ENCODE measurements around the gene MUC5B. TPM values are rescaled to one million over a fixed set of nuclear protein-coding genes. Genes with fewer than 3 reads are reported as not detected.
A peak's percentile ranks its signal among the peaks of the same experiment; 100 is the strongest.

The MUC5B gene
- total RNA-seq, 1 donor from 2014 or later: not detected

DNA sequence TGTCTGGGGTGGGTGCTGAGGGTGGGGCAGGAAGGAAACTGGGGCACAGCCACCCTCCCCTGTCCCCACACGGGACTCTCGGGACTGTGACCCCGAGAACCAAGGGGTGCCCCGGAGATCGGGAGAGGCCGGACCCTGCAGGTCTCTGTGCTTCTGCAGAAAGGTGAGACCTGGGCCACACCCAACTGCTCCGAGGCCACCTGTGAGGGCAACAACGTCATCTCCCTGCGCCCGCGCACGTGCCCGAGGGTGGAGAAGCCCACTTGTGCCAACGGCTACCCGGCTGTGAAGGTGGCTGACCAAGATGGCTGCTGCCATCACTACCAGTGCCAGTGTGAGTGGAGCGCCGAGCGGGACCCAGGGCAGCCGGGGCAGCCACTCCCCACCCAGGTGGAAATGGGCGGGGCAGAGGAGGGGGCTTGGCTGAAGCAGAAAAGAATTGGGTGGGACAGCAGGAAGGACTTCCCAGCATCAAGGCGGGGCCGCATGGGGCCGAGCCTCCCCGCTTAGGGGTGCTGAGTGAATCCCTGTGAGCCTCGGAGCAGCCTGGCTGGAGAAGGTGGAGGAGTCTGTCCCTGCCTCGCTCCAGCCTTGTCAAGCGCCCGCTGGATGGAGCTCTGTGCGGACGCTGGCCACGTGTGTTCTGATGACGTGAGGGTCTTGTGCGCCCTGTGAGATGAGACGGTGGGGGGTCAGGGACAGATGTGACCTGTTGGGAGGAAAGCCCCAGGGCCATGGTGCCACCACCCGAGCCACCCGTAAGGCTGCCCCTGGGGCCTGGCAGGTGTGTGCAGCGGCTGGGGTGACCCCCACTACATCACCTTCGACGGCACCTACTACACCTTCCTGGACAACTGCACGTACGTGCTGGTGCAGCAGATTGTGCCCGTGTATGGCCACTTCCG, 29.3 kb upstream of the MUC5B start:
- TF ChIP-seq CTCF (IDR thresholded peaks at IDR 0.05; ENCODE audit: partially characterized antibody, unreplicated experiment): no peak
- no peak for DNase-seq
- Mint-ChIP-seq H3K4me3 (ENCODE audit: unreplicated experiment) (no peak overlapping the region), H3K27ac (ENCODE audit: unreplicated experiment) (no peak overlapping the region), H3K9me3 (ENCODE audit: unreplicated experiment) (peaks cover 2% of the 10 kb centered on the region), H3K36me3 (ENCODE audit: unreplicated experiment) (no peaks in the 10 kb centered on the region), H3K27me3 (ENCODE audit: unreplicated experiment) (peaks cover 4% of the 10 kb centered on the region), H3K4me1 (ENCODE audit: low read depth, unreplicated experiment) (no peaks in the 10 kb centered on the region)

DNA sequence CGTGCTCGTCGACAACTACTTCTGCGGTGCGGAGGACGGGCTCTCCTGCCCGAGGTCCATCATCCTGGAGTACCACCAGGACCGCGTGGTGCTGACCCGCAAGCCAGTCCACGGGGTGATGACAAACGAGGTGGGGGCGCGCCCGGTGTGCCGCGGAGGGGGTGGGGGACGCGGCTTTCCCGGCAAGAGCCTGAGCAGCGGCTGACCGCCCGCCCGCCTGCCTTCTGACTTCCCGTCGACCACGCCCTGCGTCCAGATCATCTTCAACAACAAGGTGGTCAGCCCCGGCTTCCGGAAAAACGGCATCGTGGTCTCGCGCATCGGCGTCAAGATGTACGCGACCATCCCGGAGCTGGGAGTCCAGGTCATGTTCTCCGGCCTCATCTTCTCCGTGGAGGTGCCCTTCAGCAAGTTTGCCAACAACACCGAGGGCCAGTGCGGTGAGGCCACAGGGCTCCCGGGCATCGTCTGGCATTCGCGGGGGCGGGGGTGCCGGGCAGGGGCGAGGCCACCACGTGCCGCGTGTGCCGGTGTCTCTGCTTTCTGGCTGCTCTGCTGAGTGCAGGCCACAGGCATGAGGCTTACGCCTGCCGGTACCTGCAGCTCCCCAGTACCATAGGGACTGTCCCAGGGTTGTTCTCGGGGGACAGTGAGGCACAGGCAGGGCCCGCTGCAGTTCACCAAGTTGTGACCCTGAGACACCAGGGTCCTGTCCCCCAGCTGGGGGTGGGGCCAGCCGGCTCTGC, 28.5 kb upstream of the MUC5B start:
- no peaks in the 10 kb centered on the region for H3K36me3 Mint-ChIP-seq (ENCODE audit: unreplicated experiment)
- peaks cover 2% of the 10 kb centered on the region for H3K9me3 Mint-ChIP-seq (ENCODE audit: unreplicated experiment)
- no peak for DNase-seq
- TF ChIP-seq CTCF (IDR thresholded peaks at IDR 0.05; ENCODE audit: partially characterized antibody, unreplicated experiment): no peak
- no peaks in the 10 kb centered on the region for H3K4me1 Mint-ChIP-seq (ENCODE audit: low read depth, unreplicated experiment)
- peaks cover 4% of the 10 kb centered on the region for H3K27me3 Mint-ChIP-seq (ENCODE audit: unreplicated experiment)
- no peak overlapping the region for H3K27ac Mint-ChIP-seq (ENCODE audit: unreplicated experiment)
- no peak overlapping the region for H3K4me3 Mint-ChIP-seq (ENCODE audit: unreplicated experiment)

DNA sequence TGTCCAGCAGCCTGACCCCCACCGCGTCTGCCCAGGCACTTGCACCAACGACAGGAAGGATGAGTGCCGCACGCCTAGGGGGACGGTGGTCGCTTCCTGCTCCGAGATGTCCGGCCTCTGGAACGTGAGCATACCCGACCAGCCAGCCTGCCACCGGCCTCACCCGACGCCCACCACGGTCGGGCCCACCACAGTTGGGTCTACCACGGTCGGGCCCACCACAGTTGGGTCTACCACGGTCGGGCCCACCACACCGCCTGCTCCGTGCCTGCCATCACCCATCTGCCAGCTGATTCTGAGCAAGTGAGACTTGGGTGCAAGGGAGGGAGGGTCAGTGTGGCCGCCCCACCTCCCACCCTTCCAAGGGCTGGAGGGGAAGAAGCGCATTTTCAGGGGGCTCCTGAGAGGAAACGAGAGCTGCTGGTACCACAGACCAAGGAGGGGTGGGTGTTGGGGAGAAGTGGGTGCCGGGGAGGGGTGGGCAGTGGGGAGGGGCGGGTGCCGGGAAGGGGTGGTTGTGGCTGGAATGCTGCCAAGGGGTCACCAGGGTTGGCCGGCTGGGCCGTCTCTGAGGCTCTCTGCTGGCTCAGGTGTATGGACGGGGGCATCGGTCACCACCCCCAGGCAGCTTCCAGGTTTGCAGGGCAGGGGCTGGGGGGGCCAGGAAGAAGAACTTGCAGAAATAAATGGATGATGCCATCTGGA, 27.7 kb upstream of the MUC5B start:
- no peaks in the 10 kb centered on the region for H3K4me1 Mint-ChIP-seq (ENCODE audit: low read depth, unreplicated experiment)
- TF ChIP-seq CTCF (IDR thresholded peaks at IDR 0.05; ENCODE audit: partially characterized antibody, unreplicated experiment): no peak
- H3K36me3 Mint-ChIP-seq (ENCODE audit: unreplicated experiment): no peaks in the 10 kb centered on the region
- DNase-seq: no peak
- H3K27ac Mint-ChIP-seq (ENCODE audit: unreplicated experiment): no peak overlapping the region
- H3K9me3 Mint-ChIP-seq (ENCODE audit: unreplicated experiment): peaks cover 2% of the 10 kb centered on the region
- H3K4me3 Mint-ChIP-seq (ENCODE audit: unreplicated experiment): no peak overlapping the region
- H3K27me3 Mint-ChIP-seq (ENCODE audit: unreplicated experiment): peaks cover 5% of the 10 kb centered on the region

DNA sequence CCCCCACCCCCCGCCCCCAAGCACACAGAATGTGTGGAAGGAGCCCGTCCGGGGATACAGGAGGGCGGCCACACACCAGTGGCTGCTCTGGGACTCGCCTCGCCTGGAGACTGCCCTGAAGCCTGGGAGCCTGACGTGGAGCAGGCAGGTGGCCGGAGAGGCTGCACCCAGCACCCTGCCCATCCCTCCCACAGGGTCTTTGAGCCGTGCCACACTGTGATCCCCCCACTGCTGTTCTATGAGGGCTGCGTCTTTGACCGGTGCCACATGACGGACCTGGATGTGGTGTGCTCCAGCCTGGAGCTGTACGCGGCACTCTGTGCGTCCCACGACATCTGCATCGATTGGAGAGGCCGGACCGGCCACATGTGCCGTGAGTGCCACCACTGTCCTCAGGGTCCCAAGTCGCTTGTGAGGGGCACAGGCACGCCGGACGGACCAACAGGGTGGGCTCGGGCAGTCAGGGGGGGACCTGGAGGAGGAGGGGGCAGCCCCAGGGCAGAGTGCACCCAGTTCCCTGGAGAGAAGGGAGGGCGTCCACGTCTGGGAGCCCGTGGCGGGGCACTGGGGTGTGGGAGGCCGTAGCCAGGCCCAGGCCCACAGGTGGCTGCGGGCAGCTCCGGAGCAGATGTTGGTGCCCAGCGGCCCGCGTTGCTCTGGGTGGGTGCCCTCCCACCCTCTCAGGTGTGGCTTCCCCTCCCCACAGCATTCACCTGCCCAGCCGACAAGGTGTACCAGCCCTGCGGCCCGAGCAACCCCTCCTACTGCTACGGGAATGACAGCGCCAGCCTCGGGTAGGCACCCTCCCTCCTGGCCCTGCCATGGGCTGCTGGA, 27.0 kb upstream of the MUC5B start:
- DNase-seq: peak; percentile 5
- Mint-ChIP-seq H3K4me1 (ENCODE audit: low read depth, unreplicated experiment) (no peaks in the 10 kb centered on the region), H3K36me3 (ENCODE audit: unreplicated experiment) (no peaks in the 10 kb centered on the region), H3K27me3 (ENCODE audit: unreplicated experiment) (peaks cover 5% of the 10 kb centered on the region), H3K9me3 (ENCODE audit: unreplicated experiment) (peaks cover 2% of the 10 kb centered on the region), H3K27ac (ENCODE audit: unreplicated experiment) (no peak overlapping the region), H3K4me3 (ENCODE audit: unreplicated experiment) (no peak overlapping the region)
- TF ChIP-seq CTCF (IDR thresholded peaks at IDR 0.05; ENCODE audit: partially characterized antibody, unreplicated experiment): no peak
